ENCODE measurements around the gene DENND1B. TPM values are rescaled to one million over a fixed set of nuclear protein-coding genes. Genes with fewer than 3 reads are reported as not detected.
A peak's percentile ranks its signal among the peaks of the same experiment; 100 is the strongest.

The DENND1B gene
- total and polyA plus RNA-seq, 9 of the 15 experiments (the other 6 are each of a cell fraction or from before 2014, with no cell fraction given) = 2.1 to 12.1 (median 7.5) TPM

GRCh38 chr1:197775282-197776262, at the start of gene DENND1B (continued):
- no peak for TF ChIP-seq BRF1 (IDR thresholded peaks at IDR 0.05; ENCODE audit: borderline replicate concordance, extremely low read depth, insufficient read length)
- no peak for TF ChIP-seq TRIM28 (IDR thresholded peaks at IDR 0.05)
- no peak for TF ChIP-seq ZNF280A (IDR thresholded peaks at IDR 0.05; ENCODE audit: low read depth, partially characterized antibody)
- no peak for TF ChIP-seq GTF2B (IDR thresholded peaks at IDR 0.05; ENCODE audit: extremely low read depth, insufficient read length)
- TF ChIP-seq MLLT1 (IDR thresholded peaks at IDR 0.05) = peak in 1 of 2 experiments; percentile 48; a peak in 1 of 4 replicates
- TF ChIP-seq ZNF212 (CRISPR knock-in tag; IDR thresholded peaks at IDR 0.05) = no peak
- TF ChIP-seq ZNF232 (CRISPR knock-in tag; IDR thresholded peaks at IDR 0.05) = no peak
- TF ChIP-seq ARID2 (IDR thresholded peaks at IDR 0.05) = no peak
- peak; percentile 96 for TF ChIP-seq CEBPB (tag; IDR thresholded peaks at IDR 0.05)
- TF ChIP-seq TFAM (CRISPR knock-in tag; conservative IDR thresholded peaks at IDR 0.05) = no peak
- TF ChIP-seq TCF3 (CRISPR knock-in tag; IDR thresholded peaks at IDR 0.05) = no peak
- TF ChIP-seq HMBOX1 (IDR thresholded peaks at IDR 0.05) = peak; percentile 91
- no peak for TF ChIP-seq E2F4 (CRISPR knock-in tag; IDR thresholded peaks at IDR 0.05; ENCODE audit: low read depth)
- TF ChIP-seq ZNF785 (CRISPR knock-in tag; IDR thresholded peaks at IDR 0.05) = no peak
- no peak for TF ChIP-seq NFE2 (IDR thresholded peaks at IDR 0.05; ENCODE audit: low read depth)
- no peak for TF ChIP-seq PPARD (CRISPR knock-in tag; IDR thresholded peaks at IDR 0.05)
- no peak for TF ChIP-seq PBX2 (CRISPR knock-in tag; IDR thresholded peaks at IDR 0.05; ENCODE audit: low read depth)
- no peak for TF ChIP-seq PBX2 (tag; conservative IDR thresholded peaks at IDR 0.05; ENCODE audit: low read depth)
- TF ChIP-seq ETV5 (CRISPR knock-in tag; IDR thresholded peaks at IDR 0.05; ENCODE audit: low read depth) = no peak
